ENCODE data around the gene XXYLT1.

XXYLT1 gene

GRCh38 chr3:195125646-195126045, 145.3 kb downstream of the XXYLT1 start:
- DNase-seq, result no peak
- Histone ChIP-seq H3K36me3 (no peaks in the 10 kb centered on the region), H3K4me1 (peaks cover 0 to 3% (median 0%) of the 10 kb centered on the region in 4 donors), H3K27me3 (no peaks in the 10 kb centered on the region), H3K4me3 (no peak overlapping the region), H3K9me3 (no peaks in the 10 kb centered on the region), H3K27ac (no peak overlapping the region)
- intact Hi-C loops (cut with DNase I; ENCODE audit: low total_unique reads), result no loop called here
- TF ChIP-seq CTCF (IDR thresholded peaks at IDR 0.05), result no peak

DNA sequence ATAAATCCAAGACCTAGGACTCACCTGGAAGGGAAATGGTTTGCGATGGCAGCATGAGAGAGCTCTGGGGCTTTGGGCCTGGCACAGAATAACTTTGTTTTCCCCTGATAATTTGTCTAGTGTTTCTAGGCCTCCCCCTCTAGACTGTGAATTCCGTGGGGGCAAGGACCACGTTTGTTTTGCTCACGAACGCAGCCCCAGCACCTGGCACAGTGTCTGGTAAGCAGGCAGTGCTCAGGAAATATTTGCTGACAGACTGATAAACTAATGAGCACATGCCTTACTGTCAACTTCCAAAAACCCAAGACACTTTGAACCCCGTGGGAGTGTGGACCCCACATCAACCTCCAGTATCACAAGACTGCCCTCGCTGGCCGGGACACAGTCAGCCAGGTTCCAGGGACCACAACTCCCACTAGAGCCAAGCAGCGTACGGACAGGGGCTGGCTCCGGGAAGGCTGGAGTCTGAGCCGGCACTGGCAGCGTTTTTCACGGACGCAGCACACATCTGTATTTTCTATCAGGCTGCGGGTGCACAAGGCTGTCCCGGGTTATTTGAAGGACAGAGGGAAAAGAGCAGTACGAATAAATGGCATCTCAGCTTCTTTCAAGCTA, 146.5 kb downstream of the XXYLT1 start:
- H3K27ac ChIP-seq, result no peak overlapping the region
- H3K36me3 ChIP-seq, result no peaks in the 10 kb centered on the region
- H3K4me3 ChIP-seq, result no peak overlapping the region
- intact Hi-C loops (cut with DNase I; ENCODE audit: low total_unique reads), result no loop called here
- TF ChIP-seq CTCF (IDR thresholded peaks at IDR 0.05), result no peak
- H3K9me3 ChIP-seq, result no peaks in the 10 kb centered on the region
- no peak for DNase-seq
- no peaks in the 10 kb centered on the region for H3K27me3 ChIP-seq
- H3K4me1 ChIP-seq, result peaks cover 0 to 3% (median 0%) of the 10 kb centered on the region in 4 donors

- no peak overlapping the region for H3K27ac ChIP-seq
- intact Hi-C loops (cut with DNase I; ENCODE audit: low total_unique reads), result no loop called here
- no peak for DNase-seq
These were observed 147.7 kb downstream of the XXYLT1 start for GRCh38 chr3:195123281-195123691.

GRCh38 chr3:195122261-195122660, 148.7 kb downstream of the XXYLT1 start:
- intact Hi-C loops (cut with DNase I; ENCODE audit: low total_unique reads), result no loop called here
- H3K9me3 ChIP-seq, result no peaks in the 10 kb centered on the region
- no peak overlapping the region for H3K27ac ChIP-seq
- H3K4me1 ChIP-seq, result peaks cover 0 to 3% (median 0%) of the 10 kb centered on the region in 4 donors
- no peak overlapping the region for H3K4me3 ChIP-seq
- no peak for TF ChIP-seq CTCF (IDR thresholded peaks at IDR 0.05)
- no peaks in the 10 kb centered on the region for H3K27me3 ChIP-seq
- DNase-seq, result no peak
- no peaks in the 10 kb centered on the region for H3K36me3 ChIP-seq

More at GRCh38 chr3:195123281-195123691, 147.7 kb downstream of the XXYLT1 start:
- H3K4me1 ChIP-seq, result peaks cover 0 to 3% (median 0%) of the 10 kb centered on the region in 4 donors
- H3K4me3 ChIP-seq, result no peak overlapping the region
- TF ChIP-seq CTCF (IDR thresholded peaks at IDR 0.05), result no peak
- no peaks in the 10 kb centered on the region for H3K27me3 ChIP-seq
- H3K9me3 ChIP-seq, result no peaks in the 10 kb centered on the region
- no peaks in the 10 kb centered on the region for H3K36me3 ChIP-seq

- H3K4me1 ChIP-seq, result peaks cover 0 to 3% (median 0%) of the 10 kb centered on the region in 4 donors
- no peaks in the 10 kb centered on the region for H3K36me3 ChIP-seq
- no peak for DNase-seq
- H3K9me3 ChIP-seq, result no peaks in the 10 kb centered on the region
- H3K27me3 ChIP-seq, result no peaks in the 10 kb centered on the region
- TF ChIP-seq CTCF (IDR thresholded peaks at IDR 0.05), result no peak
- no peak overlapping the region for H3K27ac ChIP-seq
- no peak overlapping the region for H3K4me3 ChIP-seq
- intact Hi-C loops (cut with DNase I; ENCODE audit: low total_unique reads), result no loop called here
These were observed 150.7 kb downstream of the XXYLT1 start for GRCh38 chr3:195120267-195120601.

All from tibial artery (tissue), 4 donors.